Forelimb muscle (tissue), 1 donor: ENCODE data around the gene MBD3L2. TPM values are rescaled to one million over a fixed set of nuclear protein-coding genes. Genes with fewer than 3 reads are reported as not detected.

Experiments used
- polyA plus RNA-seq: library from polyadenylated mRNA; unstranded; fragments of 120-200 nt; gene quantifications from one replicate; pipeline ENCODE4 v1.2.1, GENCODE V29; 2013; ENCODE audit not compliant: insufficient read length

The MBD3L2 gene
- polyA plus RNA-seq, 1 donor: not detected

Other genes starting within 250 kb of the MBD3L2 start
- gene ADGRE1, start 161.7 kb upstream of the MBD3L2 start, polyA plus RNA-seq: 0.13 TPM
- not detected for gene MBD3L2B, start 27.9 kb upstream of the MBD3L2 start, polyA plus RNA-seq
- gene MBD3L5, start 18.7 kb upstream of the MBD3L2 start, polyA plus RNA-seq: not detected
- not detected for gene MBD3L4, start 9.1 kb upstream of the MBD3L2 start, polyA plus RNA-seq
- gene MBD3L3, start 9.4 kb downstream of the MBD3L2 start, polyA plus RNA-seq: not detected
- gene ZNF557, start 20.4 kb downstream of the MBD3L2 start, polyA plus RNA-seq: 4.9 TPM
- 15.8 TPM for gene INSR, start 245.1 kb downstream of the MBD3L2 start, polyA plus RNA-seq